HepG2 (cell line): ENCODE measurements around the gene TSNAXIP1. TPM values are rescaled to one million over a fixed set of nuclear protein-coding genes. Genes with fewer than 3 reads are reported as not detected.

Source experiments
- ISX ChIP-seq: sonication (generic); formaldehyde crosslinking; conservative IDR thresholded peaks from 2 replicates; pipeline ENCODE4 v1.5.0; 2020; ENCODE audit warnings: missing genetic modification reagents
- NONO ChIP-seq, 2 experiments: fragments of 450-650 bp in 1 of 2; sonication (generic) in 1 of 2; formaldehyde crosslinking in 1 of 2; IDR thresholded peaks in 1 of 2; conservative IDR thresholded peaks in 1 of 2; 2 replicates each; pipeline versions ENCODE4 v1.6.1 to v1.8.0; 2017 to 2022; ENCODE audit warnings: mild to moderate bottlenecking in 1 of 2, missing genetic modification reagents in 1 of 2, moderate library complexity in 1 of 2
- SOX6 ChIP-seq, 2 experiments: fragments of 450-650 bp in 1 of 2; sonication (generic) in 1 of 2; formaldehyde crosslinking in 1 of 2; IDR thresholded peaks; 2 replicates each; pipeline versions ENCODE4 v1.4.0 to v1.6.1; 2017 to 2020; ENCODE audit warnings: antibody characterized with exemption in 1 of 2, mild to moderate bottlenecking in 1 of 2, missing genetic modification reagents in 1 of 2
- ZKSCAN1 ChIP-seq: fragments of 150-350 bp; IDR thresholded peaks from 2 replicates; pipeline ENCODE4 v1.6.1; 2014; ENCODE audit warnings: low read length
- ZNF280D ChIP-seq: sonication (generic); formaldehyde crosslinking; IDR thresholded peaks from 2 replicates; pipeline ENCODE4 v1.5.1; 2020; ENCODE audit warnings: mild to moderate bottlenecking, missing genetic modification reagents
- ZNF318 ChIP-seq: sonication (generic); formaldehyde crosslinking; IDR thresholded peaks from 2 replicates; pipeline ENCODE4 v1.4.0; 2020; ENCODE audit warnings: mild to moderate bottlenecking, missing genetic modification reagents
- ZNF329 ChIP-seq: sonication (generic); formaldehyde crosslinking; IDR thresholded peaks from 2 replicates; pipeline ENCODE4 v1.9.0; 2021; ENCODE audit warnings: low read depth, mild to moderate bottlenecking, missing genetic modification reagents
- ZNF549 ChIP-seq: sonication (generic); formaldehyde crosslinking; IDR thresholded peaks from 2 replicates; pipeline ENCODE4 v1.5.0; 2020; ENCODE audit warnings: missing genetic modification reagents
- ZNF580 ChIP-seq: IDR thresholded peaks from 2 replicates; pipeline ENCODE4 v1.6.1; 2016; ENCODE audit warnings: low read depth, borderline replicate concordance
- ZNF720 ChIP-seq: sonication (generic); formaldehyde crosslinking; IDR thresholded peaks from 2 replicates; pipeline ENCODE4 v1.4.0; 2020; ENCODE audit warnings: missing genetic modification reagents
- polyA plus RNA-seq, 8 experiments: library from polyadenylated mRNA; depleted of rRNA in 3 of 8; stranded (reverse) in 7 of 8; unstranded in 1 of 8; fragments of >200 nt; fragmentation: Illumina TruSeq in 4 of 8; extraction: Trizol in 4 of 8; gene quantifications; 2 replicates each; pipeline versions ENCODE4 v1.2.1 to v1.2.3, GENCODE V29; 2011 to 2016; ENCODE audit warnings: low read depth in 4 of 8, missing spikeins in 1 of 8, mixed read lengths in 1 of 8; ENCODE audit not compliant: insufficient read depth in 1 of 8
- total RNA-seq, 5 experiments: library from RNA; depleted of rRNA; stranded (reverse); fragments of >200 nt; fragmentation: Illumina TruSeq; extraction: Trizol; gene quantifications; 2 replicates each; pipeline ENCODE4 v1.2.3, GENCODE V29; 2016; ENCODE audit warnings: low read depth in 1 of 5
- TF ChIP-seq, protein P1 (sequence below): sonication (generic); formaldehyde crosslinking; IDR thresholded peaks from 2 replicates; pipeline ENCODE4 v1.4.0; 2020; ENCODE audit warnings: missing genetic modification reagents
- TF ChIP-seq, protein P2 (sequence below): sonication (generic); formaldehyde crosslinking; IDR thresholded peaks from 2 replicates; pipeline ENCODE4 v1.9.0; 2022; ENCODE audit warnings: missing genetic modification reagents, mild to moderate bottlenecking, borderline replicate concordance

TSNAXIP1 gene
- total and polyA plus RNA-seq, 2 of the 13 experiments (the other 11 are each of a cell fraction or from before 2014, with no cell fraction given): 0.37 to 0.86 TPM

- TF ChIP-seq, protein P1, sequence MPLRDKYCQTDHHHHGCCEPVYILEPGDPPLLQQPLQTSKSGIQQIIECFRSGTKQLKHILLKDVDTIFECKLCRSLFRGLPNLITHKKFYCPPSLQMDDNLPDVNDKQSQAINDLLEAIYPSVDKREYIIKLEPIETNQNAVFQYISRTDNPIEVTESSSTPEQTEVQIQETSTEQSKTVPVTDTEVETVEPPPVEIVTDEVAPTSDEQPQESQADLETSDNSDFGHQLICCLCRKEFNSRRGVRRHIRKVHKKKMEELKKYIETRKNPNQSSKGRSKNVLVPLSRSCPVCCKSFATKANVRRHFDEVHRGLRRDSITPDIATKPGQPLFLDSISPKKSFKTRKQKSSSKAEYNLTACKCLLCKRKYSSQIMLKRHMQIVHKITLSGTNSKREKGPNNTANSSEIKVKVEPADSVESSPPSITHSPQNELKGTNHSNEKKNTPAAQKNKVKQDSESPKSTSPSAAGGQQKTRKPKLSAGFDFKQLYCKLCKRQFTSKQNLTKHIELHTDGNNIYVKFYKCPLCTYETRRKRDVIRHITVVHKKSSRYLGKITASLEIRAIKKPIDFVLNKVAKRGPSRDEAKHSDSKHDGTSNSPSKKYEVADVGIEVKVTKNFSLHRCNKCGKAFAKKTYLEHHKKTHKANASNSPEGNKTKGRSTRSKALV (CRISPR knock-in tag): no peak
- TF ChIP-seq ZNF580 (peak; percentile 85; the same call in 1 of the 2 replicates), ZNF329 (CRISPR knock-in tag) (no peak), ZKSCAN1 (no peak; the same call in 1 of the 2 replicates), ZNF318 (CRISPR knock-in tag) (no peak), ZNF280D (CRISPR knock-in tag) (no peak), ZNF720 (CRISPR knock-in tag) (0 out of 2 replicates have a peak, but pooled peaks have one; percentile 27), SOX6 (IDR thresholded peaks at IDR 0.05) (no peak), SOX6 (CRISPR knock-in tag; IDR thresholded peaks at IDR 0.05) (no peak; the same call in 1 of the 2 replicates), ISX (CRISPR knock-in tag) (no peak), NONO (IDR thresholded peaks at IDR 0.05) (no peak), NONO (CRISPR knock-in tag; conservative IDR thresholded peaks at IDR 0.05) (peak; percentile 76; the same call in 1 of the 2 replicates), ZNF549 (CRISPR knock-in tag) (no peak)
- TF ChIP-seq, protein P2, sequence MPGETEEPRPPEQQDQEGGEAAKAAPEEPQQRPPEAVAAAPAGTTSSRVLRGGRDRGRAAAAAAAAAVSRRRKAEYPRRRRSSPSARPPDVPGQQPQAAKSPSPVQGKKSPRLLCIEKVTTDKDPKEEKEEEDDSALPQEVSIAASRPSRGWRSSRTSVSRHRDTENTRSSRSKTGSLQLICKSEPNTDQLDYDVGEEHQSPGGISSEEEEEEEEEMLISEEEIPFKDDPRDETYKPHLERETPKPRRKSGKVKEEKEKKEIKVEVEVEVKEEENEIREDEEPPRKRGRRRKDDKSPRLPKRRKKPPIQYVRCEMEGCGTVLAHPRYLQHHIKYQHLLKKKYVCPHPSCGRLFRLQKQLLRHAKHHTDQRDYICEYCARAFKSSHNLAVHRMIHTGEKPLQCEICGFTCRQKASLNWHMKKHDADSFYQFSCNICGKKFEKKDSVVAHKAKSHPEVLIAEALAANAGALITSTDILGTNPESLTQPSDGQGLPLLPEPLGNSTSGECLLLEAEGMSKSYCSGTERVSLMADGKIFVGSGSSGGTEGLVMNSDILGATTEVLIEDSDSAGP (CRISPR knock-in tag): peak; percentile 59; the same call in 1 of the 2 replicates
Measured at GRCh38 chr16:67841816-67842508, 35.3 kb downstream of the TSNAXIP1 start, which contains the start of gene THAP11 (continued).
